Panc1 (cell line): Measurements from ENCODE around the gene NAA38. TPM values are rescaled to one million over a fixed set of nuclear protein-coding genes. Genes with fewer than 3 reads are reported as not detected.

Experiments used
- ATAC-seq: fragments of 200-7000 bp; cut with Tn5 transposase; 2 replicates; pipeline ENCODE4 v1.9.1; 2020; ENCODE audit warnings: mild to moderate bottlenecking, moderate library complexity
- BruUV-seq: library from RNA; stranded (reverse); fragments of 400-500 nt; replicated peaks from 2 replicates; lab custom pipeline; 2021; lab: Mats Ljungman, UMichigan
- CTCF ChIA-PET: fragments of 300-600 bp; sonication (Branson Sonifier 250); formaldehyde crosslinking; loops from one replicate; lab custom pipeline; 2022; ENCODE audit warnings: antibody characterized with exemption; lab: Charles Lee
- POLR2A ChIA-PET: fragments of 300-600 bp; sonication (Branson Sonifier 250); formaldehyde crosslinking; loops from one replicate; lab custom pipeline; 2022; ENCODE audit warnings: antibody characterized with exemption; lab: Charles Lee
- DNase-seq: peaks from one replicate; pipeline ENCODE4 v3.0.0-alpha.2; 2010; ENCODE audit warnings: low read depth, low spot score
- H3K27ac ChIP-seq: 2 replicates; pipeline ENCODE4 v1.5.1; 2011; ENCODE audit warnings: mild to moderate bottlenecking, low read length, inconsistent platforms
- H3K27me3 ChIP-seq: fragments of 200-500 bp; sonication (Bioruptor generic); 2 replicates; pipeline ENCODE4 v1.6.0; 2014; ENCODE audit warnings: low read length, inconsistent platforms; ENCODE audit not compliant: control insufficient read depth, insufficient read depth
- H3K36me3 ChIP-seq: fragments of 200-500 bp; sonication (Bioruptor generic); 2 replicates; pipeline ENCODE4 v1.5.1; 2014; ENCODE audit warnings: inconsistent platforms, mild to moderate bottlenecking, low read length, moderate library complexity; ENCODE audit not compliant: control insufficient read depth, insufficient read depth
- H3K4me1 ChIP-seq: 2 replicates; pipeline ENCODE4 v1.5.1; 2011; ENCODE audit warnings: inconsistent platforms, mild to moderate bottlenecking, low read length, moderate library complexity; ENCODE audit not compliant: control insufficient read depth, insufficient read depth
- H3K4me3 ChIP-seq, 2 experiments: 2 replicates each; pipeline ENCODE4 v1.5.1; 2011 to 2012; ENCODE audit warnings: low read depth in 2 of 2, low read length in 2 of 2, mild to moderate bottlenecking in 2 of 2, inconsistent platforms in 1 of 2, moderate library complexity in 1 of 2
- H3K9me3 ChIP-seq: fragments of 200-500 bp; sonication (Bioruptor generic); 2 replicates; pipeline ENCODE4 v1.5.1; 2014; ENCODE audit warnings: low read depth, mild to moderate bottlenecking, inconsistent platforms, low read length, moderate library complexity; ENCODE audit not compliant: control insufficient read depth, insufficient read depth
- POLR2AphosphoS5 ChIP-seq: IDR thresholded peaks from 2 replicates; pipeline ENCODE4 v1.6.1; 2012; ENCODE audit warnings: mild to moderate bottlenecking, low read depth, low read length, moderate library complexity
- SIN3A ChIP-seq: IDR thresholded peaks from 2 replicates; pipeline ENCODE4 v1.6.1; 2012; ENCODE audit warnings: low read depth, mild to moderate bottlenecking, low read length, moderate library complexity, borderline replicate concordance; ENCODE audit not compliant: insufficient read depth
- TCF7L2 ChIP-seq: IDR thresholded peaks from 2 replicates; pipeline ENCODE4 v1.6.1; 2011; ENCODE audit warnings: mild to moderate bottlenecking, low read depth, low read length, inconsistent platforms
- in situ Hi-C: cut with HindIII; loops from 2 replicates; pipeline ENCODE4 v1.10.0; 2016; ENCODE audit warnings: low sequenced_read_pairs, low pct_unique_long_range_greater_than_20kb
- intact Hi-C: fragments of 100-400 bp; cut with micrococcal nuclease; formaldehyde crosslinking; loops from one replicate; pipeline ENCODE4 v1.10.0; 2022; ENCODE audit not compliant: unreplicated experiment
- total RNA-seq: library from RNA; stranded (reverse); gene quantifications from one replicate; pipeline ENCODE4 v1.2.1, GENCODE V29; 2021; ENCODE audit not compliant: unreplicated experiment
- TF ChIP-seq, protein P1 (sequence below), 2 experiments: IDR thresholded peaks; 2 replicates each; pipeline ENCODE4 v1.6.1; 2011 to 2012; ENCODE audit warnings: low read depth in 2 of 2, control low read depth in 1 of 2, low read length in 1 of 2, mild to moderate bottlenecking in 1 of 2, moderate library complexity in 1 of 2; ENCODE audit not compliant: insufficient read depth in 1 of 2
- TF ChIP-seq, protein P2 (sequence below): fragments of 450-650 bp; IDR thresholded peaks from 2 replicates; pipeline ENCODE4 v1.5.1; 2017; ENCODE audit warnings: mild to moderate bottlenecking

NAA38 gene
- total RNA-seq, 1 experiment from 2014 or later, result 75.2 TPM

DNA sequence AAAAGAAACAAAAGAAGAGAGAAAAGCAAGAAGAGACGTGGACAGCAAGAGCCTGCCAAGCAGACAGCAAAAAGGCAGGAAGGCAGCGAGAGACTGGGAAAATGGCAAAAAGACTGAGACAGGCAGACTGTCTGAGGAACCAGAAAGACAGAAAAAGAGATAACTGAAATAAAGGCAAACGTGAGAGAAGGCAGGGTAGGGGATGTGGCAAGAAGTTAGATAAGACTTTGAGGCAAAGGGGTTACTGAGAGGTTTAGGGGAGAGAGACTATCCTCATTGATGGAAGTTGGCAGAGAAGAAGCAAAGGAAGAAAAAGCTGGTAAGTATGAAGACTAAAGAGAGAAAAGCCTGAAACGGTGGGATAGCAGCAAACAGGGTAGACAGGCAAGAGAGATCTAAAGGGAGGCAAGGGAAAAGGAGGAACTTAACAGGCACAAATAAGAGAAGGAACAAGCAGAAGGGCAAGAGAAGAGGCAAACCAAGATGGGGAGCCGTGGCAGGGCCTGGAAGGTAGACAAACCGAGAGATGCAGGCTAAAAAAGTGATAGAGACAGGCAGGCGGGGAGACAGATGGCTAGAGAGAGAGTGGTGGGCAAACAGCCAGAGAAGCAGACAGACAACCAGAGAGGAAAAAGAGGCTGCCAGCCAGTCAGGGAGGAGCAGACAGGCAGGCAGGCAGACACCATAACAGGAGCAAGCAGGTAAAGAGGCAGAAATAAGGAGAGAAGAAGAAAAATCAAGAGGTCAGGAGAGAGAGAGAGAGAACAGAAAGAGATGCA is 24.1 kb upstream of the NAA38 start:
- in situ Hi-C loops (no loop called here), intact Hi-C loops (no loop called here)
- TF ChIP-seq, protein P1, sequence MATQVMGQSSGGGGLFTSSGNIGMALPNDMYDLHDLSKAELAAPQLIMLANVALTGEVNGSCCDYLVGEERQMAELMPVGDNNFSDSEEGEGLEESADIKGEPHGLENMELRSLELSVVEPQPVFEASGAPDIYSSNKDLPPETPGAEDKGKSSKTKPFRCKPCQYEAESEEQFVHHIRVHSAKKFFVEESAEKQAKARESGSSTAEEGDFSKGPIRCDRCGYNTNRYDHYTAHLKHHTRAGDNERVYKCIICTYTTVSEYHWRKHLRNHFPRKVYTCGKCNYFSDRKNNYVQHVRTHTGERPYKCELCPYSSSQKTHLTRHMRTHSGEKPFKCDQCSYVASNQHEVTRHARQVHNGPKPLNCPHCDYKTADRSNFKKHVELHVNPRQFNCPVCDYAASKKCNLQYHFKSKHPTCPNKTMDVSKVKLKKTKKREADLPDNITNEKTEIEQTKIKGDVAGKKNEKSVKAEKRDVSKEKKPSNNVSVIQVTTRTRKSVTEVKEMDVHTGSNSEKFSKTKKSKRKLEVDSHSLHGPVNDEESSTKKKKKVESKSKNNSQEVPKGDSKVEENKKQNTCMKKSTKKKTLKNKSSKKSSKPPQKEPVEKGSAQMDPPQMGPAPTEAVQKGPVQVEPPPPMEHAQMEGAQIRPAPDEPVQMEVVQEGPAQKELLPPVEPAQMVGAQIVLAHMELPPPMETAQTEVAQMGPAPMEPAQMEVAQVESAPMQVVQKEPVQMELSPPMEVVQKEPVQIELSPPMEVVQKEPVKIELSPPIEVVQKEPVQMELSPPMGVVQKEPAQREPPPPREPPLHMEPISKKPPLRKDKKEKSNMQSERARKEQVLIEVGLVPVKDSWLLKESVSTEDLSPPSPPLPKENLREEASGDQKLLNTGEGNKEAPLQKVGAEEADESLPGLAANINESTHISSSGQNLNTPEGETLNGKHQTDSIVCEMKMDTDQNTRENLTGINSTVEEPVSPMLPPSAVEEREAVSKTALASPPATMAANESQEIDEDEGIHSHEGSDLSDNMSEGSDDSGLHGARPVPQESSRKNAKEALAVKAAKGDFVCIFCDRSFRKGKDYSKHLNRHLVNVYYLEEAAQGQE (IDR thresholded peaks at IDR 0.05; ENCODE audit: insufficient read depth in 1 of 2, low read depth in 2 of 2, low read length in 1 of 2), result no peak
- TF ChIP-seq SIN3A (no peak), TCF7L2 (no peak), POLR2AphosphoS5 (no peak)
- TF ChIP-seq, protein P2, sequence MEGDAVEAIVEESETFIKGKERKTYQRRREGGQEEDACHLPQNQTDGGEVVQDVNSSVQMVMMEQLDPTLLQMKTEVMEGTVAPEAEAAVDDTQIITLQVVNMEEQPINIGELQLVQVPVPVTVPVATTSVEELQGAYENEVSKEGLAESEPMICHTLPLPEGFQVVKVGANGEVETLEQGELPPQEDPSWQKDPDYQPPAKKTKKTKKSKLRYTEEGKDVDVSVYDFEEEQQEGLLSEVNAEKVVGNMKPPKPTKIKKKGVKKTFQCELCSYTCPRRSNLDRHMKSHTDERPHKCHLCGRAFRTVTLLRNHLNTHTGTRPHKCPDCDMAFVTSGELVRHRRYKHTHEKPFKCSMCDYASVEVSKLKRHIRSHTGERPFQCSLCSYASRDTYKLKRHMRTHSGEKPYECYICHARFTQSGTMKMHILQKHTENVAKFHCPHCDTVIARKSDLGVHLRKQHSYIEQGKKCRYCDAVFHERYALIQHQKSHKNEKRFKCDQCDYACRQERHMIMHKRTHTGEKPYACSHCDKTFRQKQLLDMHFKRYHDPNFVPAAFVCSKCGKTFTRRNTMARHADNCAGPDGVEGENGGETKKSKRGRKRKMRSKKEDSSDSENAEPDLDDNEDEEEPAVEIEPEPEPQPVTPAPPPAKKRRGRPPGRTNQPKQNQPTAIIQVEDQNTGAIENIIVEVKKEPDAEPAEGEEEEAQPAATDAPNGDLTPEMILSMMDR, result no peak
- no peak overlapping the region for H3K4me3 ChIP-seq
- ChIA-PET POLR2A (no interaction called here), CTCF (no interaction called here)
- peaks cover 9% of the 10 kb centered on the region; the same call in 1 of the 2 replicates for H3K36me3 ChIP-seq
- H3K27me3 ChIP-seq, result no peaks in the 10 kb centered on the region
- ATAC-seq (no peak), DNase-seq (no peak)
- H3K27ac ChIP-seq, result no peak overlapping the region
- peaks cover 15% of the 10 kb centered on the region; the same call in 1 of the 2 replicates for H3K4me1 ChIP-seq
- no TSS peak for BruUV-seq
- H3K9me3 ChIP-seq, result no peaks in the 10 kb centered on the region

DNA sequence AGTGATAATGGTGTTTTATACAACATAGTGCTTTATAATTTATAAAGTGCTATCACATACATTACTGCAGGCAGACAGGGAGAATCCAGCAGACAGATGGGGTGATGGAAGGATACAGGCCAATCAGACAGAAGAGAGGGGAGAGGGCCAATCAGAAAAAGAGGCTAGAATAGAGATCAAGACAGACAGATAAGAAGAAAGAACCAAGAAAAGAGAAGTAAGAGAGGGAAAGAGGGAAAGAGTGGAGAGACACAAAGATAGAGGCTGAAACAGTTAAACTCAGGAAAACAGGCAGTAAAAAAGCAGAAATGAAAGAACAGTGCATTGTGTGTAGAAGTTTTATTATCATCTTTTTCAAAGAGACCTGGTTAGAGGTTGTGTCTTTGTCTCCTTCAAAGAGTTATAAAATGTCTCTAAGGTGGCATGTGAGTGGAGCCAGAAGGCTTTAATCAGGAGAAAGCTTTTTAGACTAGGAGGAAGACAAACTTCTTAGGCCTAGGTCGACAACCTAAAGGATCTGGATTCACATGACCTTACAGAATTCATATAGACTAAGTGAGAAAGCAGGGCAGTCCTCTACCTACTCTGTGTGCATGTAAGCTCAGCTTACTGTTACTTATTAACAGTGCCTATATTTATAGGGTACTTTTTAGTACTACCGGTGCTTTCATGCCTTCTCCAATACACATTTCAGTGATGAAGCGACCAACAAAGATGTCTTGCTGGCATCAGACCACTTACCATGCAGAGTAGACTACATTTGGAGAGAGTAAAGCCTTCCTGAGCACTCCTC is 22.9 kb upstream of the NAA38 start:
- intact Hi-C loops, result no loop called here
- Histone ChIP-seq H3K36me3 (peaks cover 9% of the 10 kb centered on the region; the same call in 1 of the 2 replicates), H3K9me3 (no peaks in the 10 kb centered on the region), H3K27me3 (no peaks in the 10 kb centered on the region), H3K4me1 (peaks cover 15% of the 10 kb centered on the region; the same call in 1 of the 2 replicates), H3K27ac (no peak overlapping the region), H3K4me3 (no peak overlapping the region)
- DNase-seq, result no peak
- in situ Hi-C loops, result no loop called here
- ATAC-seq, result no peak
- TF ChIP-seq POLR2AphosphoS5, result no peak
- no peak for TF ChIP-seq SIN3A
- TF ChIP-seq, protein P2, result no peak
- TF ChIP-seq, protein P1 (IDR thresholded peaks at IDR 0.05; ENCODE audit: insufficient read depth in 1 of 2, low read depth in 2 of 2, low read length in 1 of 2), result no peak
- TF ChIP-seq TCF7L2, result no peak
- ChIA-PET CTCF (no interaction called here), POLR2A (no interaction called here)
- no TSS peak for BruUV-seq
